Measurements from ENCODE around the gene MTA2.

DNA sequence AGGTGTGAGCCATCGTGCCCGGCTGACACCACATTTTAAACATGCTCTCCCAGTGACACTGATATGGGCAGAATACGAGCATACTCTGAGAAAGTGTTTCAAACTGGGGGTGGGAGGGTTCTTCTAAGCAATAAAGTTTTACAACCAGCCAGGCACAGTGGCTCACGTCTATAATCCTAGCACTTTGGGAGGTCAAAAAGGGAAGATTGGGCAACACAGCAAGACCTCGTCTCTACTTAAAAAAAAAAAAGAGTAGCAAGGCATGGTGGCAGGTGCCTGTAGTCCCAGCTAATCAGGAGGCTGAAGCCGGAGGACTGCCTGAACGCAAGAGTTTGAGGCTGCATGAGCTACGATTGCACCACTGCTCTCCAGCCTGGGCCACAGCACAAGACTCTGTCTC is 42.6 kb upstream of the MTA2 start:
- TF ChIP-seq, protein P1, sequence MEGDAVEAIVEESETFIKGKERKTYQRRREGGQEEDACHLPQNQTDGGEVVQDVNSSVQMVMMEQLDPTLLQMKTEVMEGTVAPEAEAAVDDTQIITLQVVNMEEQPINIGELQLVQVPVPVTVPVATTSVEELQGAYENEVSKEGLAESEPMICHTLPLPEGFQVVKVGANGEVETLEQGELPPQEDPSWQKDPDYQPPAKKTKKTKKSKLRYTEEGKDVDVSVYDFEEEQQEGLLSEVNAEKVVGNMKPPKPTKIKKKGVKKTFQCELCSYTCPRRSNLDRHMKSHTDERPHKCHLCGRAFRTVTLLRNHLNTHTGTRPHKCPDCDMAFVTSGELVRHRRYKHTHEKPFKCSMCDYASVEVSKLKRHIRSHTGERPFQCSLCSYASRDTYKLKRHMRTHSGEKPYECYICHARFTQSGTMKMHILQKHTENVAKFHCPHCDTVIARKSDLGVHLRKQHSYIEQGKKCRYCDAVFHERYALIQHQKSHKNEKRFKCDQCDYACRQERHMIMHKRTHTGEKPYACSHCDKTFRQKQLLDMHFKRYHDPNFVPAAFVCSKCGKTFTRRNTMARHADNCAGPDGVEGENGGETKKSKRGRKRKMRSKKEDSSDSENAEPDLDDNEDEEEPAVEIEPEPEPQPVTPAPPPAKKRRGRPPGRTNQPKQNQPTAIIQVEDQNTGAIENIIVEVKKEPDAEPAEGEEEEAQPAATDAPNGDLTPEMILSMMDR (IDR thresholded peaks at IDR 0.05), result no peak
- TF ChIP-seq POLR2A (IDR thresholded peaks at IDR 0.05), result no peak
